Uterus (tissue), 4 donors: ENCODE data around the gene ELF2. TPM values are rescaled to one million over a fixed set of nuclear protein-coding genes. Genes with fewer than 3 reads are reported as not detected.

Experiments used
- DNase-seq, 2 donors: peaks; one replicate each; pipeline ENCODE4 v3.0.0-alpha.2; 2019 to 2020
- H3K27ac ChIP-seq, 2 donors: fragments of 200-600 bp; sonication (generic); 1 replicate in 1 of 2; 2 replicates in 1 of 2; pipeline ENCODE4 v1.5.1; 2016 to 2018
- H3K27me3 ChIP-seq, 2 donors: fragments of 200-600 bp; sonication (generic); one replicate each; pipeline ENCODE4 v1.5.1; 2018 to 2019; ENCODE audit warnings: control low read depth in 1 of 2
- H3K36me3 ChIP-seq, 2 donors: fragments of 200-600 bp; sonication (generic); one replicate each; pipeline ENCODE4 v1.5.1; 2019; ENCODE audit warnings: control low read depth in 1 of 2
- H3K4me1 ChIP-seq, 2 donors: fragments of 200-600 bp; sonication (generic); one replicate each; pipeline ENCODE4 v1.5.1; 2018 to 2019; ENCODE audit warnings: control low read depth in 1 of 2
- H3K4me3 ChIP-seq, 2 donors: fragments of 200-600 bp; sonication (generic); 1 replicate in 1 of 2; 2 replicates in 1 of 2; pipeline ENCODE4 v1.5.1; 2018 to 2019; ENCODE audit warnings: mild to moderate bottlenecking in 1 of 2
- H3K9me3 ChIP-seq, 2 donors: fragments of 200-600 bp; sonication (generic); one replicate each; pipeline ENCODE4 v1.5.1; 2019; ENCODE audit warnings: control low read depth in 1 of 2
- CTCF ChIP-seq, 4 experiments: fragments of 200-600 bp in 2 of 4; fragments of 450-650 bp in 2 of 4; sonication (generic) in 2 of 4; IDR thresholded peaks; one replicate each; pipeline ENCODE4 v1.5.1; 2016 to 2019; ENCODE audit warnings: antibody characterized with exemption in 4 of 4, mild to moderate bottlenecking in 2 of 4, moderate library complexity in 1 of 4
- POLR2A ChIP-seq, 2 donors: fragments of 450-650 bp; IDR thresholded peaks; one replicate each; pipeline ENCODE4 v1.6.1; 2016; ENCODE audit warnings: antibody characterized with exemption in 2 of 2, mild to moderate bottlenecking in 1 of 2, moderate library complexity in 1 of 2
- intact Hi-C: fragments of 100-400 bp; cut with DNase I; formaldehyde crosslinking; loops from one replicate; pipeline ENCODE4 v1.15.1; 2023; ENCODE audit warnings: low total_unique reads
- total RNA-seq, 4 donors: library from RNA; depleted of rRNA in 3 of 4; stranded (reverse); fragments of >200 nt in 3 of 4; gene quantifications; one replicate each; pipeline versions ENCODE4 v1.1.0 to v1.2.4, GENCODE V29; 2014 to 2023
- donor health status: DM: yes; HTN: yes; CAD: no.

Gene ELF2
- total RNA-seq, 4 donors from 2014 or later, result 65.8 to 103 (median 86.0) TPM

GRCh38 chr4:139154134-139154421, 22.9 kb downstream of the ELF2 start:
- no peak for DNase-seq
- H3K27me3 ChIP-seq, result no peaks in the 10 kb centered on the region
- TF ChIP-seq CTCF (IDR thresholded peaks at IDR 0.05), result no peak
- TF ChIP-seq POLR2A (IDR thresholded peaks at IDR 0.05), result no peak
- no peaks in the 10 kb centered on the region for H3K9me3 ChIP-seq
- no peaks in the 10 kb centered on the region for H3K4me1 ChIP-seq
- intact Hi-C loops, result no loop called here
- H3K4me3 ChIP-seq, result no peak overlapping the region
- H3K36me3 ChIP-seq, result no peaks in the 10 kb centered on the region
- H3K27ac ChIP-seq, result no peak overlapping the region

GRCh38 chr4:139153411-139154133, 23.4 kb downstream of the ELF2 start:
- H3K27ac ChIP-seq, result no peak overlapping the region
- DNase-seq, result no peak
- TF ChIP-seq CTCF (IDR thresholded peaks at IDR 0.05) (no peak), POLR2A (IDR thresholded peaks at IDR 0.05) (no peak)
- intact Hi-C loops, result no loop called here
- H3K27me3 ChIP-seq, result no peaks in the 10 kb centered on the region
- H3K4me3 ChIP-seq, result no peak overlapping the region
- H3K36me3 ChIP-seq, result no peaks in the 10 kb centered on the region
- no peaks in the 10 kb centered on the region for H3K4me1 ChIP-seq
- no peaks in the 10 kb centered on the region for H3K9me3 ChIP-seq

GRCh38 chr4:139152249-139152648, 24.8 kb downstream of the ELF2 start:
- intact Hi-C loops, result no loop called here

GRCh38 chr4:139146926-139147629, 29.9 kb downstream of the ELF2 start:
- H3K27ac ChIP-seq, result no peak overlapping the region
- H3K4me1 ChIP-seq, result peaks cover 0 to 8% of the 10 kb centered on the region in 2 donors
- no peak for TF ChIP-seq CTCF (IDR thresholded peaks at IDR 0.05)
- no peak for TF ChIP-seq POLR2A (IDR thresholded peaks at IDR 0.05)
- DNase-seq, result no peak
- no peak overlapping the region for H3K4me3 ChIP-seq
- intact Hi-C loops, result no loop called here
- H3K9me3 ChIP-seq, result no peaks in the 10 kb centered on the region
- no peaks in the 10 kb centered on the region for H3K36me3 ChIP-seq
- H3K27me3 ChIP-seq, result no peaks in the 10 kb centered on the region

More at GRCh38 chr4:139152249-139152648, 24.8 kb downstream of the ELF2 start:
- H3K4me1 ChIP-seq, result no peaks in the 10 kb centered on the region
- no peak for DNase-seq
- no peak overlapping the region for H3K4me3 ChIP-seq
- no peaks in the 10 kb centered on the region for H3K27me3 ChIP-seq
- no peaks in the 10 kb centered on the region for H3K36me3 ChIP-seq
- H3K27ac ChIP-seq, result no peak overlapping the region
- TF ChIP-seq CTCF (IDR thresholded peaks at IDR 0.05) (no peak), POLR2A (IDR thresholded peaks at IDR 0.05) (no peak)
- H3K9me3 ChIP-seq, result no peaks in the 10 kb centered on the region

- intact Hi-C loops, result no loop called here
- no peak for DNase-seq
- no peak overlapping the region for H3K4me3 ChIP-seq
Measured at GRCh38 chr4:139145552-139145932, 31.5 kb downstream of the ELF2 start.

More at GRCh38 chr4:139145552-139145932, 31.5 kb downstream of the ELF2 start:
- H3K36me3 ChIP-seq, result no peaks in the 10 kb centered on the region
- H3K4me1 ChIP-seq, result peaks cover 0 to 8% of the 10 kb centered on the region in 2 donors
- TF ChIP-seq CTCF (IDR thresholded peaks at IDR 0.05) (no peak), POLR2A (IDR thresholded peaks at IDR 0.05) (no peak)
- H3K27ac ChIP-seq, result no peak overlapping the region
- H3K9me3 ChIP-seq, result no peaks in the 10 kb centered on the region
- no peaks in the 10 kb centered on the region for H3K27me3 ChIP-seq
